ENCODE data around the gene IER5L. TPM values are rescaled to one million over a fixed set of nuclear protein-coding genes. Genes with fewer than 3 reads are reported as not detected.
A peak's percentile ranks its signal among the peaks of the same experiment; 100 is the strongest.

The IER5L gene
- total and polyA plus RNA-seq, 2 of the 8 experiments (the other 6 are each of a cell fraction or from before 2014, with no cell fraction given): 0.65 to 1.0 TPM

DNA sequence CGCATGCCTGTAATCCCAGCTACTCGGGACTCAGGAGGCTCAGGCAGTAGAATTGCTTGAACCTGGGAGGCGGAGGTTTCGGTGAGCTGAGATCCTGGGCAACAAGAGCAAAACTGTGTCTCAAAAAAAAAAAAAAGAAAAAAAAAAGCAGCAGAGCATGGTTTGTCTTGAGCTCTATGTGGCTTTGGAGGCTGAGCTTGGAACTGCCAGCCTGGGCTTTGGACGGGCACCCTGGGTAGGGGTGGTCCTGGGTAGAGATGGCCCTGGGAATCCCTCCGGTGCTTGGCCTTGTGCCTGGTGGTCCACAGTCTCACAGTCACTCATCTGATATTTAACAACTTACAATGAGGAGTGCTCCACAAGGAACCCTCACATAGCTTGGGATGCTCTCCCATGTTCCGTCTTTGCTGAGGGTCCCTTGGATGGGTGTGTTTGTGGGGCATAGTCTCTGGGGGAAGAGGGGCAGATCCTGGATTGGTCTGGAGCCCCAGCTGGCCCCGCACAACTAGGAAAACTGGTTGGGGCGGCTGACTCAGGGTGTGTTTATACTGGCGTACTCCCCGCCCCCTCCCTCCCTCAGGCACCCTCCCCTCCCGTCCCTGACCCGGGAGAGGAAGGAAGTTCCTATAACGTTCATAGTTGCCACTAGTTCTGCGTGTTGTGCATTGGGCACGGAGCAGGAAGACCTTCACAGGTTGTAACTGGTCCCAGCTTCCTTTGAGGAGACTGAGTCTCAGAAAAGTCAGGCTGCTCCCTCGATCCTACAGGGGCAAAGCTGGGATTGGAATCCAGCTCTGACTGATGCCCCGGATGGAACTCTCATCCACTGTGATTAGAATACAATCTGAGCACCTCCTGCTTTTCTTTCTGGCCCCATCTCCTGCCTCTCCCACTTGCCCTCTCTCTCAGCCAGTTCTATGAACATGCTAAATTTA, 11.2 kb downstream of the IER5L start (continued):
- TF ChIP-seq, protein P1, sequence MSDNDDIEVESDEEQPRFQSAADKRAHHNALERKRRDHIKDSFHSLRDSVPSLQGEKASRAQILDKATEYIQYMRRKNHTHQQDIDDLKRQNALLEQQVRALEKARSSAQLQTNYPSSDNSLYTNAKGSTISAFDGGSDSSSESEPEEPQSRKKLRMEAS (IDR thresholded peaks at IDR 0.05): no peak
- TF ChIP-seq BCL11A (IDR thresholded peaks at IDR 0.05; ENCODE audit: low read depth in 2 of 2, low read length in 2 of 2) (no peak), CEBPB (IDR thresholded peaks at IDR 0.05; ENCODE audit: low read depth, low read length) (no peak), TBP (IDR thresholded peaks at IDR 0.05; ENCODE audit: low read depth, low read length) (no peak), RBBP5 (IDR thresholded peaks at IDR 0.05; ENCODE audit: borderline replicate concordance, low read depth, low read length) (peak; percentile 80; the same call in 1 of the 2 replicates), CHD2 (IDR thresholded peaks at IDR 0.05; ENCODE audit: low read length) (no peak), RXRA (IDR thresholded peaks at IDR 0.05; ENCODE audit: insufficient read depth, low read depth, low read length) (no peak), GTF2F1 (IDR thresholded peaks at IDR 0.05; ENCODE audit: borderline replicate concordance, low read depth, low read length) (no peak), TEAD4 (IDR thresholded peaks at IDR 0.05; ENCODE audit: low read depth, low read length) (no peak), BRCA1 (IDR thresholded peaks at IDR 0.05; ENCODE audit: low read depth, low read length) (no peak)
- TF ChIP-seq, protein P2, sequence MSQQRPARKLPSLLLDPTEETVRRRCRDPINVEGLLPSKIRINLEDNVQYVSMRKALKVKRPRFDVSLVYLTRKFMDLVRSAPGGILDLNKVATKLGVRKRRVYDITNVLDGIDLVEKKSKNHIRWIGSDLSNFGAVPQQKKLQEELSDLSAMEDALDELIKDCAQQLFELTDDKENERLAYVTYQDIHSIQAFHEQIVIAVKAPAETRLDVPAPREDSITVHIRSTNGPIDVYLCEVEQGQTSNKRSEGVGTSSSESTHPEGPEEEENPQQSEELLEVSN (IDR thresholded peaks at IDR 0.05): no peak
